Naive thymus-derived CD4-positive, alpha-beta T cell (primary cell): Measurements from ENCODE around the gene RBFOX2. TPM values are rescaled to one million over a fixed set of nuclear protein-coding genes. Genes with fewer than 3 reads are reported as not detected.
"Not testable (repeated sequence)": the region's sequence is repeated elsewhere in the genome, so short reads cannot be mapped to it uniquely, and the experiment has no call there.

ENCODE experiments used
- ATAC-seq: fragments of 150-1000 bp; cut with Tn5 transposase; 2 replicates; pipeline ENCODE4 v1.10.0; 2021; ENCODE audit warnings: mild to moderate bottlenecking, moderate library complexity
- CTCF ChIA-PET: fragments of 350-600 bp; sonication (Branson Sonifier 250); formaldehyde crosslinking; loops from one replicate; lab custom pipeline; 2021; ENCODE audit warnings: antibody characterized with exemption; lab: Charles Lee
- POLR2A ChIA-PET: fragments of 350-600 bp; sonication (Branson Sonifier 250); formaldehyde crosslinking; loops from one replicate; lab custom pipeline; 2021; ENCODE audit warnings: antibody characterized with exemption, inconsistent platforms; lab: Charles Lee
- DNase-seq, 9 donors: peaks; one replicate each; pipeline versions ENCODE4 v3.0.0 to v3.0.0-alpha.2; 2020 to 2022; ENCODE audit warnings: mixed read lengths in 1 of 9
- H3K27ac ChIP-seq: one replicate; pipeline ENCODE4 v1.7.0; 2013; ENCODE audit warnings: mild to moderate bottlenecking, low read depth, low read length, moderate library complexity
- H3K27me3 ChIP-seq, 2 donors: one replicate each; pipeline ENCODE4 v1.7.0; 2013; ENCODE audit warnings: low read length in 2 of 2, mild to moderate bottlenecking in 2 of 2, moderate library complexity in 2 of 2; ENCODE audit not compliant: control insufficient read depth in 2 of 2, insufficient read depth in 2 of 2
- H3K36me3 ChIP-seq, 3 experiments: 1 replicate in 2 of 3; 2 replicates in 1 of 3; pipeline ENCODE4 v1.7.0; 2013; ENCODE audit warnings: low read length in 3 of 3, mild to moderate bottlenecking in 3 of 3, moderate library complexity in 1 of 3; ENCODE audit not compliant: insufficient read depth in 3 of 3, control insufficient read depth in 2 of 3
- H3K4me1 ChIP-seq, 2 donors: one replicate each; pipeline ENCODE4 v1.7.0; 2013; ENCODE audit warnings: low read length in 2 of 2, mild to moderate bottlenecking in 2 of 2, moderate library complexity in 1 of 2; ENCODE audit not compliant: control insufficient read depth in 2 of 2, insufficient read depth in 2 of 2
- H3K4me3 ChIP-seq: 2 replicates; pipeline ENCODE4 v1.7.0; 2013; ENCODE audit warnings: mild to moderate bottlenecking, low read length
- H3K9me3 ChIP-seq, 3 experiments: 1 replicate in 2 of 3; 2 replicates in 1 of 3; pipeline ENCODE4 v1.7.0; 2013; ENCODE audit warnings: low read length in 3 of 3; ENCODE audit not compliant: control insufficient read depth in 2 of 3
- H3K27ac Mint-ChIP-seq, 9 donors: one replicate each; pipeline ENCODE4 v1.8.0; 2020 to 2022; ENCODE audit warnings: mixed read lengths in 9 of 9, mild to moderate bottlenecking in 8 of 9, moderate library complexity in 5 of 9, inconsistent platforms in 2 of 9
- H3K27me3 Mint-ChIP-seq, 5 donors: one replicate each; pipeline ENCODE4 v1.8.0; 2021 to 2022; ENCODE audit warnings: mixed read lengths in 5 of 5, mild to moderate bottlenecking in 1 of 5
- H3K36me3 Mint-ChIP-seq, 5 donors: one replicate each; pipeline ENCODE4 v1.8.0; 2020 to 2022; ENCODE audit warnings: mixed read lengths in 5 of 5, mild to moderate bottlenecking in 3 of 5, inconsistent platforms in 1 of 5
- H3K4me1 Mint-ChIP-seq, 7 donors: one replicate each; pipeline ENCODE4 v1.8.0; 2020 to 2022; ENCODE audit warnings: mixed read lengths in 7 of 7, mild to moderate bottlenecking in 3 of 7, inconsistent platforms in 1 of 7
- H3K4me3 Mint-ChIP-seq, 10 donors: one replicate each; pipeline ENCODE4 v1.8.0; 2020 to 2022; ENCODE audit warnings: mild to moderate bottlenecking in 10 of 10, mixed read lengths in 10 of 10, moderate library complexity in 6 of 10, inconsistent platforms in 2 of 10
- H3K9me3 Mint-ChIP-seq, 11 donors: one replicate each; pipeline ENCODE4 v1.8.0; 2020 to 2022; ENCODE audit warnings: mixed read lengths in 11 of 11, mild to moderate bottlenecking in 4 of 11, inconsistent platforms in 1 of 11, moderate library complexity in 1 of 11
- intact Hi-C, 2 donors: fragments of 100-400 bp; cut with micrococcal nuclease; formaldehyde crosslinking; loops; one replicate each; pipeline ENCODE4 v1.15.1; 2023
- polyA plus RNA-seq, 2 donors: library from polyadenylated mRNA; unstranded; fragments of 300-500 nt; fragmentation: Illumina TruSeq; gene quantifications; one replicate each; pipeline ENCODE4 v1.2.3, GENCODE V29; 2021
- total RNA-seq, 6 experiments: library from RNA in 5 of 6; stranded (reverse) in 5 of 6; gene quantifications; 1 replicate in 5 of 6; 2 replicates in 1 of 6; pipeline ENCODE4 v1.2.3 and lab custom pipeline; 2021 to 2026

Gene RBFOX2
- total and polyA plus RNA-seq, 7 experiments from 2014 or later: 0.39 to 1.7 (median 1.1) TPM

- peaks cover 0 to 4% (median 0%) of the 10 kb centered on the region in 5 donors for H3K36me3 Mint-ChIP-seq
- no peaks in the 10 kb centered on the region for H3K9me3 Mint-ChIP-seq
- no peak for DNase-seq
- H3K27ac Mint-ChIP-seq: no peak overlapping the region
- CTCF ChIA-PET: interaction anchor here (0.9 kb wide), 1 partner anchor 9 kb away, joined by 3 read pairs; no protein-coding TSS in a partner anchor
- Histone ChIP-seq H3K27me3 (no peaks in the 10 kb centered on the region), H3K4me1 (no peaks in the 10 kb centered on the region), H3K36me3 (no peaks in the 10 kb centered on the region), H3K4me3 (no peak overlapping the region), H3K9me3 (no peaks in the 10 kb centered on the region), H3K27ac (no peak overlapping the region)
- no peaks in the 10 kb centered on the region for H3K4me1 Mint-ChIP-seq
- H3K27me3 Mint-ChIP-seq: peaks cover 0 to 8% (median 3%) of the 10 kb centered on the region in 5 donors
- ATAC-seq: no peak
- POLR2A ChIA-PET: no interaction called here
- intact Hi-C loops: no loop called here
- no peak overlapping the region for H3K4me3 Mint-ChIP-seq
Measured at GRCh38 chr22:35792506-35792905, 236.1 kb downstream of the RBFOX2 start.

- H3K36me3 Mint-ChIP-seq, ATAC-seq, H3K27me3 Mint-ChIP-seq, H3K4me3 Mint-ChIP-seq, H3K4me1 ChIP-seq, intact Hi-C loops, H3K9me3 Mint-ChIP-seq, H3K27me3 ChIP-seq, H3K27ac ChIP-seq, DNase-seq, H3K4me3 ChIP-seq, H3K27ac Mint-ChIP-seq, H3K9me3 ChIP-seq, POLR2A ChIA-PET, H3K4me1 Mint-ChIP-seq, H3K36me3 ChIP-seq: not testable (repeated sequence)
- CTCF ChIA-PET: interaction anchor here (0.9 kb wide), 1 partner anchor 9 kb away, joined by 3 read pairs; no protein-coding TSS in a partner anchor
Measured at GRCh38 chr22:35791788-35792187, 236.8 kb downstream of the RBFOX2 start.

GRCh38 chr22:35785181-35785923 is 243.3 kb downstream of the RBFOX2 start:
- Histone ChIP-seq H3K4me1 (no peaks in the 10 kb centered on the region), H3K9me3 (no peaks in the 10 kb centered on the region), H3K36me3 (no peaks in the 10 kb centered on the region), H3K27ac (no peak overlapping the region), H3K27me3 (no peaks in the 10 kb centered on the region), H3K4me3 (no peak overlapping the region)
- peaks cover 0 to 8% (median 0%) of the 10 kb centered on the region in 5 donors for H3K36me3 Mint-ChIP-seq
- H3K4me1 Mint-ChIP-seq: no peaks in the 10 kb centered on the region
- no peaks in the 10 kb centered on the region for H3K9me3 Mint-ChIP-seq
- H3K4me3 Mint-ChIP-seq: no peak overlapping the region
- ATAC-seq (no peak), DNase-seq (no peak)
- peaks cover 0 to 6% (median 4%) of the 10 kb centered on the region in 5 donors for H3K27me3 Mint-ChIP-seq
- ChIA-PET CTCF (no interaction called here), POLR2A (no interaction called here)
- intact Hi-C loops: no loop called here
- no peak overlapping the region for H3K27ac Mint-ChIP-seq

GRCh38 chr22:35784633-35785032 is 244.0 kb downstream of the RBFOX2 start:
- POLR2A ChIA-PET: no interaction called here

GRCh38 chr22:35783943-35784614 is 244.5 kb downstream of the RBFOX2 start:
- Histone ChIP-seq H3K4me1 (no peaks in the 10 kb centered on the region), H3K27me3 (no peaks in the 10 kb centered on the region), H3K36me3 (no peaks in the 10 kb centered on the region), H3K9me3 (no peaks in the 10 kb centered on the region), H3K4me3 (no peak overlapping the region), H3K27ac (no peak overlapping the region)
- Mint-ChIP-seq H3K4me1 (no peaks in the 10 kb centered on the region), H3K27ac (no peak overlapping the region), H3K4me3 (no peak overlapping the region), H3K36me3 (peaks cover 0 to 8% (median 0%) of the 10 kb centered on the region in 5 donors), H3K27me3 (peaks cover 0 to 10% (median 4%) of the 10 kb centered on the region in 5 donors), H3K9me3 (no peaks in the 10 kb centered on the region)
- ChIA-PET CTCF (no interaction called here), POLR2A (no interaction called here)
- no peak for ATAC-seq
- intact Hi-C loops: no loop called here
- DNase-seq: no peak

More at GRCh38 chr22:35784633-35785032, 244.0 kb downstream of the RBFOX2 start:
- ATAC-seq: no peak
- no peak overlapping the region for H3K4me3 ChIP-seq
- Mint-ChIP-seq H3K27me3 (peaks cover 0 to 7% (median 4%) of the 10 kb centered on the region in 5 donors), H3K9me3 (no peaks in the 10 kb centered on the region), H3K36me3 (peaks cover 0 to 8% (median 0%) of the 10 kb centered on the region in 5 donors), H3K4me3 (no peak overlapping the region), H3K27ac (no peak overlapping the region), H3K4me1 (no peaks in the 10 kb centered on the region)
- no peaks in the 10 kb centered on the region for H3K9me3 ChIP-seq
- no peaks in the 10 kb centered on the region for H3K27me3 ChIP-seq
- intact Hi-C loops: no loop called here
- no peaks in the 10 kb centered on the region for H3K36me3 ChIP-seq
- H3K4me1 ChIP-seq: no peaks in the 10 kb centered on the region
- DNase-seq: no peak
- H3K27ac ChIP-seq: no peak overlapping the region
- CTCF ChIA-PET: no interaction called here

GRCh38 chr22:35782504-35782903 is 246.1 kb downstream of the RBFOX2 start:
- Histone ChIP-seq H3K4me1 (no peaks in the 10 kb centered on the region), H3K4me3 (no peak overlapping the region), H3K36me3 (no peaks in the 10 kb centered on the region), H3K9me3 (no peaks in the 10 kb centered on the region), H3K27me3 (no peaks in the 10 kb centered on the region), H3K27ac (no peak overlapping the region)
- no peaks in the 10 kb centered on the region for H3K9me3 Mint-ChIP-seq
- ChIA-PET CTCF (no interaction called here), POLR2A (no interaction called here)
- ATAC-seq (no peak), DNase-seq (no peak)
- H3K4me1 Mint-ChIP-seq: no peaks in the 10 kb centered on the region
- no peak overlapping the region for H3K27ac Mint-ChIP-seq
- intact Hi-C loops: no loop called here
- H3K27me3 Mint-ChIP-seq: peaks cover 0 to 13% (median 0%) of the 10 kb centered on the region in 5 donors
- no peak overlapping the region for H3K4me3 Mint-ChIP-seq
- peaks cover 0 to 8% (median 0%) of the 10 kb centered on the region in 5 donors for H3K36me3 Mint-ChIP-seq
